HG03520 (cell line): ENCODE measurements around the gene ZNF512.
A peak's percentile ranks its signal among the peaks of the same experiment; 100 is the strongest.
"Not testable (repeated sequence)": the region's sequence is repeated elsewhere in the genome, so short reads cannot be mapped to it uniquely, and the experiment has no call there.

ENCODE experiments used
- ATAC-seq: cut with Tn5 transposase; IDR thresholded peaks from one replicate; pipeline ENCODE4 v1.9.1; 2021; ENCODE audit warnings: mild to moderate bottlenecking, moderate library complexity; ENCODE audit not compliant: unreplicated experiment

Gene ZNF512

GRCh38 chr2:27582129-27582694, 630 bp upstream of the ZNF512 start:
- no peak for ATAC-seq

- no peak for ATAC-seq
Measured at GRCh38 chr2:27583390-27583915, 611 bp downstream of the ZNF512 start.

- no peak for ATAC-seq
Measured at GRCh38 chr2:27584597-27584996, 1.8 kb downstream of the ZNF512 start.

DNA sequence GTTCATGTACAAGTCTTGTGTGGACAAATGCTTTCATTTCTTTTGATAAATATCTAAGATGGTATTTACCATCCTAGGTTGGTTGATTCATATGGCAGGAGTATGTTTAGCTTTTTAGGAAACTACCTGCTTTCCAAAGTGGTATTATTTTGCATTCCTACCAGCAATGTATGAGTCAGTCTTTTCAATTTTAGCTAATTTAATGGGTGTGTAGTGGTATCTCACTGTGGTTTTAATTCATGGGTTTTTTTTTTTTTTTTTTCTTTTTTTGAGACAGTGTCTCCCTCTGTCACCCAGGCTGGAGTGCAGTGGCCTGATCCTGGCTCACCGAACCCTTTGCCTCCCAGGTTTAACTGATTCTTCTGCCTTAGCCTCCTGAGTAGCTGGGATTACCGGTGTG, 4.2 kb downstream of the ZNF512 start:
- ATAC-seq: no peak

- no peak for ATAC-seq
Measured at GRCh38 chr2:27588308-27588707, 5.5 kb downstream of the ZNF512 start.

- ATAC-seq: no peak
Measured at GRCh38 chr2:27591745-27592144, 8.9 kb downstream of the ZNF512 start.

DNA sequence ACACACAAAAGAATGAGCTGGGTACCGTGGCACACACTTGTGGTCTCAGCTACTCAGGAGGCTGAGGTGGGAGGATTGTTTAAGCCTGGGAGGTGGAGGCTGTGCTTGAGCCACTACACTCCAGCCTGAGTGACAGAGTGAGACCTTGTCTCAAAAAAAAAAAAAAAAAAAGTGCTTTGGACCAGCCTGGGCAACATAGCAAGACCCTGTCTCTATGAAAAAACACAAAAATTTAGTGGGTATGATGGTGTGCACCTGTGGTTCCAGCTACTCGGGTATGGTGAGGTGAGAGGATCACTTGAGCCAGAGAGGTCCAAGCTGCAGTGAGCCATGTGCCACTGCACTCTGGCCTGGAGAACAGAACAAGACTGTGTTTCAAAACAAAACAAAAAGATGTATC, 10.4 kb downstream of the ZNF512 start:
- ATAC-seq: no peak

- ATAC-seq: not testable (repeated sequence)
Measured at GRCh38 chr2:27594020-27594703, 11.3 kb downstream of the ZNF512 start.

- ATAC-seq: not testable (repeated sequence)
Measured at GRCh38 chr2:27595412-27595811, 12.6 kb downstream of the ZNF512 start.

DNA sequence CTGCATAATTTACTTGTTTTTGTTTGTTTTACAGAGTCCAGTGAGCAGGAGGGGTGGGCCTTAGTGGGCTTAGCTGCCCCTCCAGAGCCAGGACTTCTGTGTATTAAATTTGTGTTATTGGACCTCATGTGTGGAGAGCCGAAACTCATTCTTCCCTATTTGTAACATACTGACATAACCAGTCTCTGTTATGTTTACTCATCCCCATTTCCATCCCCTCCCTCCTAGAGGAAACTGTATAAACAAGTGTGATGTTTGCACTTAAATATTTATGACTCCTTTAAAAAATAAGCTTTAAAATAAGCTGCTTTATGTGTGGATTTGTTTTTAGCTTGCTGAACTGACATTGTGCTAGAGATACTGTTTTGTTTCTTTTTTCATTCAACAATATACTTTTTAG, 13.8 kb downstream of the ZNF512 start:
- no peak for ATAC-seq

GRCh38 chr2:27606611-27607010, 23.8 kb downstream of the ZNF512 start:
- no peak for ATAC-seq

DNA sequence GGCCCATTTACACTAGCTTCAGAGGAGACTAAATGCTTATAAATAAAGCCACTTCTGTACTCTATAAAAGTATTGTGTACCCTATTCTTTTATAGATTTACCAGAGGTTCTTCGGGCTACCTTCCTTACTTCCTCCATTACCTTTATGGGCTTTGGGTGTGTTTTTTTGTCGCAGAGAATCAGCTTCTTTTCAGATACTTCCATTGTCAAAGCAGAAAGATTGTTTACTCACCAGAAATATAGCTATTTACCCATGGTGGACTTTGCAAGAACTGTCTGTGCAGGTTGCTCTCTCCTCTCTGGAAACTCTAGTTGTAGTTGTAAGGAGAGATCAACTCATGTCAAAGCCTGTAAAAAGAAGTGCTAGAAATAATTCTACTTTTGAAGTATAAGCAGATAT, 31.1 kb downstream of the ZNF512 start:
- ATAC-seq: no peak

GRCh38 chr2:27615316-27615715, 32.5 kb downstream of the ZNF512 start:
- no peak for ATAC-seq

- no peak for ATAC-seq
Measured at GRCh38 chr2:27621524-27621923, 38.7 kb downstream of the ZNF512 start.

- ATAC-seq: no peak
Measured at GRCh38 chr2:27622921-27623384, 40.1 kb downstream of the ZNF512 start.

GRCh38 chr2:27624943-27625342, 42.1 kb downstream of the ZNF512 start:
- ATAC-seq: no peak

DNA sequence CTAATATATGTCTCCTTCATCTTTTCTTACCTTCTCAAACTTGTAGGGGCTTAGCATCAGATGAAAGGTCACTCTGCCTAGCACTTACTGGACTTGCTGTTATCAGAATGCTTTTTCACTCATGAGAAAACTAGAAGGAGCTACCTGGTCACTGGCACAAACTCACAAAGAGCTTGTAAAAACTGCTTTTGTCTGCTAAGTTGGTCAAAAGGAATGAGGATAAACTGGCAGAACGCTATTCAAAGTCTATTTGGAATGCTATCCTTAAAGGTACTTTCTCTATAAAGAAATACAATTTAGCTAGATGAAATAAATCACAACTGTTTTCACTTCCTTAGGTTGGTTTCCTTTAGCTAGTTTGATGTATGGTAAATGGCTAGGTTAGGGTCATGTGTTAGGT, 43.5 kb downstream of the ZNF512 start:
- not testable (repeated sequence) for ATAC-seq

DNA sequence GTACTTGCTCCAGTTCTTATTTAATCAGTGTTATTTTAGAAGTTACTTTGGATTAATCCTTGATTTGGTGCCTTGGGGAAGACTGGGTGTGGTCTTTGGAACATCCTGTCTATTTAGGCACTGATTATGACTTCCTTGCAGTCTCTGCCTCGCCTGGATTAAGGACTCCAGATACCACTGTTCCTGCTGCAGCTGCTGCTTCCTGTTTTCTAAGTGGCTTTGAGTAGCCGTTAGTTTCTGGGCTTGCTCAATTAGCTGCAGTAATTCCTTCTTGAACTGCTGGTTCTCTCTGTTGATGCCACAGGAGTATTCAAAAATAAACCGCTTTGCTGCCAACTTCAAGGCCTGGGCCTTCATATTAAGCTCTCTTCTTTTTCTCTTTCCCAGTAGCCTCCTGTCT, 44.1 kb downstream of the ZNF512 start:
- ATAC-seq: not testable (repeated sequence)

DNA sequence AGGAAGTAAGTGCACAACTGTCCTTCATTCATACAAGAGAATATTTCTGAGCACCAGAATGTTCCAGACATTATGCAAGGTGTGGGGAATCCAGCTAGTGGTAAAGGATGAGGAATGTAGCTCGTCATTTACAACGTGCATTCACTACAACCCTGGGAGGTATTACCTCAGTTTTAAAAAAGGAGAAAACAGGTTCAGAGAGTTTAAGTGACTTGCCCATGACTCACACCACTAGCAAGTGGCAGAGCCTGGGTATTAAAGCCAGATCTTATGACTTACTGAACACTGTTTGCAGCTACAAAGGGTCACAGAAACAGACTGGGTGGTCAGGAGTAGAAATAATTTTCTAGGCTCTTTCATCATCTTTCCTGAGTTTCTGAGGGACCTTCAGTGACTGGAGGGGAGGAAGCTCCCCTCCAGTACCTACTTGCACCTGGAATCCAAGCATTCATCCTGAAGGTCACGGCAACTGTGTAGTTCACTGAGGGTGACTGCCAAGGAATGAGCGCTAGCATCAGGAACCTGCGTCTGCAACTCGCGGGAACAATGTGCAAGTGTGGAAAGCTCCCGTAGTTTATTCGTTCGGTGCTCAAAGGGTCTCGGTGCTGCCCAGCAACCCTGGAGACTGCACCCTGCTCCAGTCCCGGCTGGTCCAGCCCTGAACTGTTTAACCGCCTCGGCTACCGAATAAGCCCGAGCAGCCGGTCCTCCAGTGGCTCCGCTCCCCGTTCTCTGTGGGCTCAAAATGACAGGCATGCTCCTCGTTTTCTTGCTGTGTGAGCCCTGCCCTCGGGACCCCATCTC, 45.3 kb downstream of the ZNF512 start:
- peak; percentile 21 for ATAC-seq

- peak; percentile 93 for ATAC-seq
Measured at GRCh38 chr2:27628767-27629709, 46.2 kb downstream of the ZNF512 start, which contains the start of the genes CCDC121 and GPN1. Gene CCDC121 (minus strand): TSS chr2:27629012. CDS start chr2:27627799, 1,213 bp downstream. Gene GPN1 (plus strand): TSS chr2:27629050. CDS start chr2:27629059, 9 bp downstream.
